Sigmoid colon (tissue), 7 donors: Measurements from ENCODE around the gene ICA1L. TPM values are rescaled to one million over a fixed set of nuclear protein-coding genes. Genes with fewer than 3 reads are reported as not detected.
A peak's percentile ranks its signal among the peaks of the same experiment; 100 is the strongest.

Experiments
- DNase-seq: peaks from one replicate; pipeline ENCODE4 v3.0.0-alpha.2; 2019
- H3K27ac ChIP-seq, 4 donors: fragments of 200-600 bp; sonication (generic); one replicate each; pipeline ENCODE4 v1.5.1; 2016 to 2019; ENCODE audit warnings: mild to moderate bottlenecking in 1 of 4
- H3K27me3 ChIP-seq, 3 donors: fragments of 200-600 bp; sonication (generic); one replicate each; pipeline ENCODE4 v1.5.1; 2019; ENCODE audit warnings: mild to moderate bottlenecking in 1 of 3
- H3K36me3 ChIP-seq, 4 donors: fragments of 200-600 bp; sonication (generic); one replicate each; pipeline ENCODE4 v1.5.1; 2016 to 2019
- H3K4me1 ChIP-seq, 4 donors: fragments of 200-600 bp; sonication (generic); one replicate each; pipeline ENCODE4 v1.5.1; 2017 to 2019
- H3K4me3 ChIP-seq, 4 donors: fragments of 200-600 bp; sonication (generic); one replicate each; pipeline ENCODE4 v1.5.1; 2017 to 2019; ENCODE audit warnings: mild to moderate bottlenecking in 2 of 4, moderate library complexity in 1 of 4
- H3K9me3 ChIP-seq, 4 donors: fragments of 200-600 bp in 3 of 4; sonication (generic) in 3 of 4; one replicate each; pipeline versions ENCODE4 v1.5.1 to v1.6.1; 2013 to 2019
- EP300 ChIP-seq, 4 donors: sonication (generic); formaldehyde crosslinking; IDR thresholded peaks; one replicate each; pipeline ENCODE4 v1.6.1; 2017; ENCODE audit warnings: antibody characterized with exemption in 4 of 4
- POLR2A ChIP-seq, 2 donors: fragments of 450-650 bp; IDR thresholded peaks; one replicate each; pipeline ENCODE4 v1.6.1; 2016; ENCODE audit warnings: antibody characterized with exemption in 2 of 2, mild to moderate bottlenecking in 2 of 2, moderate library complexity in 2 of 2
- POLR2AphosphoS5 ChIP-seq, 4 donors: sonication (generic); formaldehyde crosslinking; IDR thresholded peaks; one replicate each; pipeline ENCODE4 v1.6.1; 2017; ENCODE audit warnings: antibody characterized with exemption in 4 of 4
- WGBS, 2 donors: extraction: QIAGEN DNeasy Blood & Tissue Kit; methylation state at CpG; one replicate each; pipeline ENCODE4 v1.1.7; 2013; 5-methylcytosine and 5-hydroxymethylcytosine counted together
- intact Hi-C: fragments of 100-400 bp; cut with DNase I; formaldehyde crosslinking; loops from one replicate; pipeline ENCODE4 v1.15.1; 2023
- polyA plus RNA-seq, 3 donors: library from polyadenylated mRNA; stranded (reverse); fragments of 200-250 nt; gene quantifications; one replicate each; pipeline ENCODE4 v1.2.3, GENCODE V29; 2013
- total RNA-seq, 4 donors: library from RNA; depleted of rRNA; stranded (reverse); fragments of >200 nt; gene quantifications; one replicate each; pipeline ENCODE4 v1.1.0, GENCODE V29; 2016
- TF ChIP-seq, protein P1 (sequence below), 4 experiments: fragments of 450-650 bp in 3 of 4; fragments of 200-600 bp in 1 of 4; IDR thresholded peaks; one replicate each; pipeline ENCODE4 v1.5.1; 2016 to 2019; ENCODE audit warnings: antibody characterized with exemption in 4 of 4, mild to moderate bottlenecking in 3 of 4, moderate library complexity in 2 of 4
- donor health status: healthy with polysubstance abuse.
- donor health status: Bipolar disorder and iron deficiency.
- donor health status: healthy.

ICA1L gene
- total and polyA plus RNA-seq, 7 donors = 0.46 to 28.8 (median 15.7) TPM

DNA sequence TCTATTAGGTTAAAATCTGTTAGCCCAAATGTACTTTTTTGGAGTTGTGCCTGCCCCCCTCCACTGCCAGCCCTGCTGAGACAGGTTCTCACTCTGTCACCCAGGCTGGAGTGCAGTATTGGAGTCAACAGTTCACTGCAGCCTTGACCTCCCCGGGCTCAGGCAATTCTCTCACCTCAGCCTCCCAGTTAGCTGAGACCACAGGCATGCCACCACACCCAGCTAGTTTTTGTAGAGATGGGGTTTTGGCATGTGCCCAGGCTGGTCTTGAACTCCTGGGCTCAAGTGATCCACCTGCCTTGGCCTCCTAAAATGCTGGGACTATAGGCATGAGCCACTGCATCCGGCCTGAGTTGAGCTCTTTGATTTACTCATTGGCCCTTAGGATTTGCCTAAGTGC is 110.7 kb downstream of the ICA1L start:
- H3K36me3 ChIP-seq = peaks cover 0 to 7% (median 2%) of the 10 kb centered on the region in 4 donors
- WGBS, 2 donors = 90 to 93% methylated on average over 2 of the region's 2 CpGs

DNA sequence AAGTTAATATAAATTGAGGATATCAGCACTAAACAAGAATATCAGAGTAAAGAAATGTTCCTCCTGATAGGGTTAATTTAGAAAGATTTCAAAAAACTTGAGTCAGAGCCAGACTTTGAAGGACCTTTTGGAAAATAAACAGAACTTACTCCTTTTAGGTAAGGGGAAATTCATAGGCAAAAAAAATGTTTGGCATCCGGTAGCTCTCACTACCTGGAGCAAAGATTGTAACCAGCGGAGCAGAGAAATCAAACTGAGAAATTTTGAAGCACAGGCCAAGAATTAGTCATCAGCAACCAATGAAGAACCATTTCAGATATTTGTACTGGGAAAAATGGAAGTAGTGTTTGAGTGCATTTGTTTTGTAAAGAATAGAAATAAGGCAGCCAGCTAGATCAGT is 113.0 kb downstream of the ICA1L start:
- DNase-seq = no peak
- no peak overlapping the region for H3K4me3 ChIP-seq
- no peaks in the 10 kb centered on the region for H3K9me3 ChIP-seq
- H3K27me3 ChIP-seq = no peaks in the 10 kb centered on the region
- TF ChIP-seq, protein P1, sequence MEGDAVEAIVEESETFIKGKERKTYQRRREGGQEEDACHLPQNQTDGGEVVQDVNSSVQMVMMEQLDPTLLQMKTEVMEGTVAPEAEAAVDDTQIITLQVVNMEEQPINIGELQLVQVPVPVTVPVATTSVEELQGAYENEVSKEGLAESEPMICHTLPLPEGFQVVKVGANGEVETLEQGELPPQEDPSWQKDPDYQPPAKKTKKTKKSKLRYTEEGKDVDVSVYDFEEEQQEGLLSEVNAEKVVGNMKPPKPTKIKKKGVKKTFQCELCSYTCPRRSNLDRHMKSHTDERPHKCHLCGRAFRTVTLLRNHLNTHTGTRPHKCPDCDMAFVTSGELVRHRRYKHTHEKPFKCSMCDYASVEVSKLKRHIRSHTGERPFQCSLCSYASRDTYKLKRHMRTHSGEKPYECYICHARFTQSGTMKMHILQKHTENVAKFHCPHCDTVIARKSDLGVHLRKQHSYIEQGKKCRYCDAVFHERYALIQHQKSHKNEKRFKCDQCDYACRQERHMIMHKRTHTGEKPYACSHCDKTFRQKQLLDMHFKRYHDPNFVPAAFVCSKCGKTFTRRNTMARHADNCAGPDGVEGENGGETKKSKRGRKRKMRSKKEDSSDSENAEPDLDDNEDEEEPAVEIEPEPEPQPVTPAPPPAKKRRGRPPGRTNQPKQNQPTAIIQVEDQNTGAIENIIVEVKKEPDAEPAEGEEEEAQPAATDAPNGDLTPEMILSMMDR (IDR thresholded peaks at IDR 0.05) = no peak
- TF ChIP-seq POLR2A (IDR thresholded peaks at IDR 0.05) (no peak), EP300 (IDR thresholded peaks at IDR 0.05) (no peak), POLR2AphosphoS5 (IDR thresholded peaks at IDR 0.05) (no peak)
- intact Hi-C loops = no loop called here
- peaks cover 0 to 21% (median 12%) of the 10 kb centered on the region in 4 donors for H3K4me1 ChIP-seq
- H3K36me3 ChIP-seq = peaks cover 0 to 7% (median 2%) of the 10 kb centered on the region in 4 donors
- H3K27ac ChIP-seq = peak overlapping the region in 2 of 4 donors; percentile 16 to 19
- WGBS, 2 donors = 78 to 89% methylated on average over 2 of the region's 2 CpGs

More for the DNA sequence above, 110.7 kb downstream of the ICA1L start:
- no peak for DNase-seq
- intact Hi-C loops = no loop called here
- no peaks in the 10 kb centered on the region for H3K9me3 ChIP-seq
- H3K4me1 ChIP-seq = peaks cover 0 to 35% (median 14%) of the 10 kb centered on the region in 4 donors
- H3K27ac ChIP-seq = no peak overlapping the region
- TF ChIP-seq POLR2AphosphoS5 (IDR thresholded peaks at IDR 0.05) (no peak), EP300 (IDR thresholded peaks at IDR 0.05) (no peak), POLR2A (IDR thresholded peaks at IDR 0.05) (no peak)
- TF ChIP-seq, protein P1 (IDR thresholded peaks at IDR 0.05) = no peak
- H3K4me3 ChIP-seq = no peak overlapping the region
- H3K27me3 ChIP-seq = no peaks in the 10 kb centered on the region

DNA sequence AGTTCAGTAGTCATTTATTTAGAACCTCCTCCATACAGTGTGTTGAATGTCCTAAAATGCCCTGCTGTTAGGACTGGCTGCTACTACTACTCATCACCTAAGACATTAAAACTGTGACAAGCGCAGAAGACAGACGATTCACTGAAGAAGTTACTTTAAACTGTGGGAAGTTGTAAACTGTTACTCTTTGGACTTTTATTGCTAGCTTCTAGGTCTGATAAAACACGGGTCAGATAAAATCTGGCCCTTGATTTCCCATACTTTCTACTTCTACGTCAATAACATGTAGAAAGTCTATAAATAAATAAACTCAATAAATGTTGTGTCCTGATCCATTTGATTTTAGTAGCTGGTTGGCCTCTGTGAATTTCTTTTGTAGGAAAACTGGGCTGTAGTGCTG is 113.4 kb downstream of the ICA1L start:
- Histone ChIP-seq H3K4me1 (peaks cover 0 to 21% (median 12%) of the 10 kb centered on the region in 4 donors), H3K9me3 (no peaks in the 10 kb centered on the region), H3K36me3 (peaks cover 0 to 7% (median 2%) of the 10 kb centered on the region in 4 donors), H3K4me3 (no peak overlapping the region), H3K27me3 (no peaks in the 10 kb centered on the region), H3K27ac (peak overlapping the region in 2 of 4 donors; percentile 16 to 19)
- TF ChIP-seq POLR2AphosphoS5 (IDR thresholded peaks at IDR 0.05) (peak in 1 of 4 donors; percentile 6), POLR2A (IDR thresholded peaks at IDR 0.05) (no peak), EP300 (IDR thresholded peaks at IDR 0.05) (peak in 1 of 4 donors; percentile 6)
- DNase-seq = no peak
- intact Hi-C loops = no loop called here
- 32 to 58% methylated on average over 4 of the region's 4 CpGs for WGBS, 2 donors

DNA sequence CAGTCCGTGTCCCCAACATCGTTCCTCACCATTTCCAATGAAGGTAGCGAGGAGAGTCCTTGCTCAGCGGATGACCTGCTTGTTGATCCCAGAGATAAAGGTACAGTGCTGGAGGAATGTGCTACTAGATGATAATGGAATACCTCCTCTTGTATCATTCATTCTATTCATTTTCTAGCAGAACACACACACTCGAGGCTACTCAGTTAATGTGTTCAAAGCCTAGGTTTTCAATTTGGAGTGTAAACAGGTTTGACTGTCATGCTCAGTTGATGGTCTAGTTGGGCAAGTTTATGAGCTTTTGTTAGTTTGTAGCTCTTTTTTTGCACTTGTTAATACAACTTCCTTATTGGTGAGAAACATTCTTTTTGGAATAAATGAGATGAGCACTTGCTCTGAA is 114.2 kb downstream of the ICA1L start:
- H3K4me3 ChIP-seq = no peak overlapping the region
- H3K9me3 ChIP-seq = no peaks in the 10 kb centered on the region
- 80 to 87% methylated on average over 5 of the region's 5 CpGs for WGBS, 2 donors
- DNase-seq = no peak
- TF ChIP-seq EP300 (IDR thresholded peaks at IDR 0.05) = no peak
- no peak for TF ChIP-seq POLR2A (IDR thresholded peaks at IDR 0.05)
- TF ChIP-seq, protein P1 (IDR thresholded peaks at IDR 0.05) = no peak
- no peak for TF ChIP-seq POLR2AphosphoS5 (IDR thresholded peaks at IDR 0.05)
- H3K27ac ChIP-seq = peak overlapping the region in 1 of 4 donors; percentile 19
- intact Hi-C loops = no loop called here
- H3K4me1 ChIP-seq = peaks cover 0 to 21% (median 12%) of the 10 kb centered on the region in 4 donors
- no peaks in the 10 kb centered on the region for H3K27me3 ChIP-seq
- peaks cover 0 to 7% (median 2%) of the 10 kb centered on the region in 4 donors for H3K36me3 ChIP-seq

DNA sequence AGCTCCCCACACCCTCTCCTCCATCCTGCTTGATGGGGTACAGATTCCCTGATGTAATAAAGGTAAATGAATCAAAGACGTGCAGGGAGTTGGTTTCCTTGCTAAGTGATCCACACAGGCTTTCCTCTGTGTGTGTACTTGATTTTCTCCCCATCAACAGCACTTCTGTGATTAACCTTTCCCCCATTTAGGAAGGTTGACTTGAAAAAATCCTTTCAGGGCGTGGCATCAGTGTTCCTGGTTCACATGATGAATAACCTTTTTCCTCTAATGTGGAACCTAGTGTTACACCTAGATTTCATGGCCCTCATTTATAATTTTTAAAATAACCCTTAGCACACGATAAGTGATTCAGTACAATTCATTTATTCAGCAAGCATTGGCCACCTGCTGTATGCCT is 115.0 kb downstream of the ICA1L start:
- peaks cover 0 to 7% (median 2%) of the 10 kb centered on the region in 4 donors for H3K36me3 ChIP-seq
- no peaks in the 10 kb centered on the region for H3K9me3 ChIP-seq
- WGBS, 2 donors = 25 to 74% methylated on average over 3 of the region's 3 CpGs
- no peak for DNase-seq
- peaks cover 0 to 21% (median 12%) of the 10 kb centered on the region in 4 donors for H3K4me1 ChIP-seq
- H3K27ac ChIP-seq = no peak overlapping the region
- H3K4me3 ChIP-seq = no peak overlapping the region
- intact Hi-C loops = no loop called here
- H3K27me3 ChIP-seq = no peaks in the 10 kb centered on the region
- TF ChIP-seq, protein P1 (IDR thresholded peaks at IDR 0.05) = no peak
